Ureter (tissue), 1 donor: ENCODE results near the gene EN2. TPM values are rescaled to one million over a fixed set of nuclear protein-coding genes. Genes with fewer than 3 reads are reported as not detected.

ENCODE experiments used
- DNase-seq: peaks from one replicate; pipeline ENCODE4 v3.0.0-alpha.2; 2020; ENCODE audit warnings: low spot score
- total RNA-seq: library from RNA; stranded (reverse); gene quantifications from one replicate; pipeline ENCODE4 v1.2.4, GENCODE V29; 2023
- donor health status: DM: yes; HTN: yes; CAD: no.

EN2 gene
- total RNA-seq, 1 donor from 2014 or later = not detected

DNA sequence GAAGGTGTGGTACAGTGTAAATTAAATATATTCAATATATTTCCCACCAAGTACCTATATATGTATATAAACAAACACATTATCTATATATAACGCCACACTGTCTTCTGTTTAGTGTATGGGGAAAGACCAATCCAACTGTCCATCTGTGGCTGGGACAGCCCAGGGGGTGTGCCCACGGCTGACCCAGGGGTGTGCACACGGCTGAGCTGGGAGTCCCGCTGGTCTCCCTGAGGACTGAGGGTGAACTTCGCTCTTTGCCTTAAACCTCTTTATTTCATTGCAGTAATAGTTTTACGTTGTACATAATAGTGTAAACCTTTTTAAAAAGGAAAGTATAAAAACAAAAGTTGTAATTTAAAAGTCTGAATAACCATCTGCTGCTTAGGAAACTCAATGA, 6.3 kb downstream of the EN2 start:
- DNase-seq = no peak

DNA sequence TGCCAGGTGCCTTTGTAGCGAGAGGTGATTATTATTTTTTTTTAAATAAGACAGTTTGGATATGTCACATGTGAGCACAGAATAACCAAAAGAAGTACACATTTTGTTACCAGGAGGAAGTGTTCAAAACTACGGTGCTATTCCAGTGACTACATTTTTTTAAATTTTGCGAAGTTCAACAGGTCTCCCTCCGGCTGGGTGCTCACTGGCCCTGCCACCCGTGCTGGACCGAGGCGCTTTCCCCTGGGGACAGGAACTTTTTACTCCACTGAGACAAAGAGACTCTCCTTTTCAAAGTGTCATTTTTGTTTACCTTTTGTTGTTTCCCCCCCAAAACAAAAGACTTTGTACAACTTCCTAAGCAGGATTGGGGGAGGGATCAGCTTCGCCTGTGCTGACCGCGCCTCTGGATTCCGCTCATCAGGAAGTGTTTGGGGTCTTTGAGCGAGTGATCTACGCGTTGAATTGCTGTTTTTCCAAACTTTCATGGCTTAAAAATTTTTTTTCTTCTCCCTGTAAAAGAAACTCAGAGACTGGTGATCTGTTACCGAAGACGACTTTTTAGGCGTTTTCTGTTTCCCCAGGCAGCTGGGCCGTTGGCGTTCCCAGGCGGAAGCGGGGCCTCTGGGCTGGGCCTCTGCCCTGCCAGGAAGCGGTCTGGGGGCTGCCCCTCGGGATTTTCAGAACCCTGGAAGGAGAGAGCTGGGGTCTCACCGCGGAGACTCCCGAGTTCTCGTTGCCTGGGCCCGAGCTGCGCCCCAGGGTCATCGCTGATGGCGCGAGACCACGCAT, 7.2 kb downstream of the EN2 start:
- no peak for DNase-seq

DNA sequence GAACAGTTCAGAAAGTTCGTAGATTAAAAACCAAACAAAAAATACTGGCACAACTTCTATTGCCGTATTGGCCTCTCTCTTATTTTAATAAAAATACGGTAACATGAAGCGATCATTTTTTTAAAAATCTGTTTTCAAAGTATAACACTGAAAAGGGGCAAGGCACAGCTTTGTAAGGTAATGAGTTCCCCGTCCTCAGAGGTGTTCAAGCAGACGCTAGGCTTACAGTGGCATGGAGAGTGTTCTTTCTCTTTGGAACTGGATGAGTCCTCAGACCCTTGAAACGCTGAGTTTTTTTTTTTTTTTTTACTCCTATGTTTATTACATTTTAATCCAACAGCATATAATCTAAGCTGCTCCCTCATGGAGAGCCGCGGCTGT, 7.8 kb downstream of the EN2 start:
- DNase-seq = no peak

DNA sequence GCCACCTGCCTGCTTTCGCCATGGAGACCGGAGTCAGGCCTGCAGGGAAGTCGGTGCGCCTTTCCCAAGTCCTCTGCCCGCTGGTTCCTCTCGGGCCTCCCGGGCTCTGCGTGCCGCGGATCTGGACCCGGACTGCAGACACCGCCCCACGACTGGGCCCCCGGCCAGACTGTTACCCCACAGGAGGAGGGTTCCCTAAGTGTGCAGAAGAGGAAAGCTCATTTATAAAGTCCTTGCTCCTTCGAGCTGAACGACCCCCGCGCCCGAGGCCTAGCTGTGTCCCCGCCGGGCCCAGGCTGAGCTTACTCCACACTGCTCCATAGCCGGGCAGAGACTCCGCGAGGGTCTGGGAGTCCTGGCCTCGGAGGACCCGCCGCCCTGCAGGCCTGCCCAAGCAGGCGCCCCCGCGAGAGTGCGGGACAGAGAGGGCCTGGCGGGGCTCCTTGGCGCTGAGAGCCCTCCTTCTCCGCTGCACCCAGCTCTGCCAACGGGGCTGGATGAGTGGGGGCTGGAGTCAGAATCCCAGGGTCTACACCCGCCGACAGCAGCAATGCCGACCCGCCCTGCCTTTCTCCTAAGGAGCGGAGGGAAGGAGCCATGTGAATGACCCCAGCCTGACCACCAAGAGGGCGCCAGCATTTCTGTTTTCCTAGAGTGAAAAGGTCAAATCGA, 8.3 kb downstream of the EN2 start:
- DNase-seq = no peak

DNA sequence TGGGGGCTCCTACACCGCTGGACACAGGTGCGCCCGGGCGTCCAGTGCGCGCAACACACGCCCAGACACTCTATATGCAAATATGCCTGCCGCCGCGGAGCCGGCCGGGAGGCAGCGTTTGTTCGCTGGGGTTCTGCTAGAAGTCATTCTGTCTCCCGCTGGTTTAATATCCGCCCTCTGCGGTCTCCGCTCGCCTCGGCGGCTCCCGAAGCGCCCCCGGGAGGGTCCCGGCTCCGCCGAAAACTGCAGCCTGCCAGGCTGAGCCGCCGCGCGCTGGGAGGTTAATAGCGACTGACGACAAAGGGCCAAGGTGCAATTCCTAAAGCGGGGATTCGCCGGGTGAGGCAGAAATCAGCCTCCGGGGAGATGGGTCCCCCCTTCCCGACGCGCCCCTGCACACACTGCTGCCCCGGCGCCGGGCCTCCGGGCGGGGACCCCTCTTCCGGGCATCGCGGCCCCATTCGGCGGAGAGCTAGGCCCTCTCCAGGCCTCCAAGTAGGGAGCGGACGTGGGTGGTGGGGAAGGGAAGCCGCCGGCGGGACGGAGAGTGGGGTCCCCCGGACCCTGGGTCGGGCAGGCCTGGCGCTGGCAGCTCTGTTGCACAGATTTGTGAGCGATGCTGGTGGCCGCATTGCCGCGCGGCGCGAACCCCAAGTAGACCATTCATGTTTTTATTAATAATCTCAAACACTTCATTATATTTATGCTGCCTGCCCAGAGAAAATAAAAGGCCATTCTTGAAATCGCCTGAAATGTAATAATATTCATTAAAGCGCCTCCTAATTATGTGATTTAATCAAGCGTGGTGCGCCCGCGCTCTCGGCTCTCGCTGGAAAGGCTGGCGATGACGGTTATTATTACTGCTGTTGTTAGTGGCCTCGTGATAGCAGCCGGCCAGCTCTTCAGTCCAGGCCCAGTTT, 9.1 kb downstream of the EN2 start:
- DNase-seq = no peak

DNA sequence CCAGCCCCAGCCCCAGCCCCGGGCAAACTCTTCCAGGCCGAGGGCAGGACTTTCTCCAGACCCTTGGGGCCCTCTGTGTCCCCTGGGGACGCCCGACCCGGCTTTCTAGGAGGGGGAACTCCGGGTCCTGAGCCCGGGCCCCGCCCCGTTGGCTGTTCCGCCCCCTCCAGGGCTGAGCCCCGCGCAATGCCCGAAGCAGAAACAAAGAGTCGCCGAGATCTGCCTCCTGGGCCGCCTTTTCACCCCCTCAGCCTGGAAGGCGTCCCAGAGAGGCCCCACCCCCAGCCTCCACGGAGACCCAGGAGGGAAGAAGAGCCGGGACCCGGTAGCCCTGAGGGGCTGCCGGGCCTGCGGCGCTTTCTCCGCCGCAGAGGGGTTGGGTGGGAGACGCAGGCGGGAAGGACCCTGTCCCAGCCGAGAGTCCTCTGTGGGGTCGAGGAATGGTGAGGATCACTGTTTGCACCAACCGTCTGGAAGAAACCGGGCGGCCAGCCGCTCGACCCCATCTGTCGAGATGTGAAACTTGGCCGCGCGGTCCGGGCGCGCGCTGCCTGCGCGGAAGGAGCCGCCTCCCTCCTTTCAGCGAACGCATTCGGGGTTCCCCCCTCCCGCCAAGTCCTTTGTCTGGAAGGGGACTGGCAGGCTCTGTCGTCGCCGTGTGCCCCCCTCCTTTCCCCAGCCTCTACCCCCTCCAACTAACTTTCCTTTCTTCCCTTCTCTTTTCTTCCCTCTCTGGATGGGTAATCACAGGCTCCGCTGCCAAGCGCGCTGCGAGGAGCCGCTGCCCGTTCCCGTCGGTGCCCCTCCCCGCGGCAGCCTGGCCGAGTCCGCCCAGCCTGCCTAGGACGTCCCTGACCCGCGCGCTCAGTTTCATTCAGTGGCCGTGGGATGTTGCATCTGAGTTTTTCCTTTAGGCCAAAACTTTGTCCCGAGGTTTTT, 10.2 kb downstream of the EN2 start:
- no peak for DNase-seq

DNA sequence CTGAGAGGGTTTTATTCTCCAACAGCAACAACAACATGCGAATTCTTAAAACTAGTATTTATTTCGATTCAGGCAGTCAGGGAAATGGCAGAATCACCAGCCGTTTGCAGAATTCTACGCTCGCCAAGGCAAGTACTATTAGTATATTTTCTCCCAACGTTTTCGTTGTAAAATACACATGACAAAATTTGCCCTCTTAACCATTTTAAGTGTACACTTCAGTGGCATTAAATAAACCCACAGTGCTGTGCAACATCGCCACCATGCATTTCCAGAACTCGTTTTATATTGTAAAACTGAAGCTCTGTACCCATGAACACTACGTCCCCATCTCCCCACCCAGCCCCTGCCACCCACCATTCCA, 10.8 kb downstream of the EN2 start:
- no peak for DNase-seq

DNA sequence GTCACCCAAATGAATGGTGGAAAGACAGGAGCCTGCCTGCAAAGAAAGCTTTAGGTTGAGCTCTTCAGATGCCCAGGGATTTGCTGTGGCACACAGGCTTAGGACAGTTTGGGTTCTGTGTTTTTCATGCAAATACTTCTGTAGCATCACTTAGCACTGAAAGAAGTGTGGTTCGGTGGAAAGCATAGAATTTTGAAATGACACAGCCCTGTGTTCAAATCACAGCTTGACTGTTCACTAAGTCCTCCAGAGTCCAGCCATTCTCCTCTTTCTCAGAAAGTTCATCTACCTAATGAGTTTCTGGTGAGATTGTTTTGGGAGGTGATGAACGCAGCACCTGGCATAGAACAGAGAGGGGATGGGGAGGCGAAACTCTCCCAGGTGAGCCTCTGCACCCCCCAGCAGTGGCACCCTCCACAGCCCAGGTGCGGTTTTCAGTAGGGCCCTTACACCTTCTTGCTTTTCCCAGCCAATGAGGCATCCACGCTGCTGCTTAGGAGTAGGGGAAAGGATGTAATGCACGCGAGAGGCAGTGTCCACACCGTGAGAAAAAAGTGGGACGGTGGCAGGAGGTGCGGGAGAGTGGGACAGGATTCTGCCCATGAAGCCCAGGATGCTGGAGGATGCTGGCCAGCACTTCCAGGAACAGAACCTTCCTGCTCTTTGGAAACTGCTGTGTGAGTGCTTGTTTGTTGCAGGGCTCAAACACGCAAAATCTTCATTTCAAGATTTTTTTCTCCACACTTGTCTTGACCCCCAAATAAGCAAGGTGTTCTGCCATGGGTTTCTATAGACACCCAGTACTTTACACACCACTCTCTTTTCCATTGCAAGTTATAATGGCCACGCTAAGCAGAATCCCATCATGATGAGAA, 11.6 kb downstream of the EN2 start:
- no peak for DNase-seq

DNA sequence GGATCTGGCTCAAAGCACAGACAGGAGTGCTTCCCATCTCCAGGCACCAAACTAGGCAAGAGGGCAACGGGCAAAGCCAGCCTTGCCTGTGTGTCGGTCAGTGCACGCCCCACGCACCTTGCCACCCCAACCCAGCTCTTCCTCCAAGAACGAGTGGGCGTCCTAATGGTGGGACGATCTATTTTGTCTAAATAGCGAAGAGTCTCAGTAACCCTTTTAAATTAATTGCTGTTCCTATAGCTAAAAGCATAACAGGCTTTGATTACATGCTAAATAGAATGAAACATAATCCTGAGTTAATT, 12.2 kb downstream of the EN2 start:
- no peak for DNase-seq

DNA sequence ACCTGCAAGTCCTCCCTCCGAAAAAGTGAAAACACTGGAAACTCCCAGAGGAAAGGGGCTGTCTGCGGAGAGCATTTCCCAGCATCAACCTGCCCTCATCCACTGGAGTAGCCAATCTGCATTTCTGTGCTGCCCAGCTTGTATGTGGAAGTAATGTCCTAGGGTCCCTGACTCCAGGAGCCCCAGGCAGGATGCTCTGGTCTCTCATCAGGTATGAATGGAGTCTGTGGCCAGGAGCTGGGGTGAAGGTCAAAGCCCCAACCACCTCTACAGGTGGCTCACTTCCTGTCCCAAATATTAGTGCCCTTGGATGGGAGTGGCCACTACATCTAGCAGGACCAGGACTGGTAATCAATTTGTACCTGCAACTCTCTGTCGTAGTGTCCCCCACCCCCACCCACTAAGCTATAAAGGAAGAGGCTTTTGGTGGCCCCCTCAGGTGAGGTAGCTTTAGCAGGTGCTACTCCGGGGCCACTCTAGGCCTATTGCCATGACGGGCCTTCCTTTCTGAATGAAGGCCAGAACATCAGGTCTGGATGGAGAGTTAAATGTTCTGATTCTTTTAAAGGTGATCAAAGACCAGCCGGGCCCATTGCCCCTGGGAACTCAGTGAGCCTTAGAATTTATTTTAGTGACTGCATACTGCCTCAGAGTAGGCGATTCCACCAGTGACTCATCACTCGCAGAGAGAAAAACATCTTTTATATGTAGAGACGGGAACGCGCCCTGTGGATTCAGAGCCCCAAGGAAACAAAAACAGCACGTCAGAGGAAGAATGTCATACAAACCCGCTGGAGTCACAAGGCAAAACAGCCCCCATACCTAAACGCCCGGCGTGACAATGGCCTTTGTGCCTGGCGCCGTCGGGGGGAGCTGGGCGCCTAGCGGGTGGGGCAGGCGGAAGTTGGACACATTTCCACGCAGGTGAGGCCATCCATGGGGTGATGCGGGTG, 13.0 kb downstream of the EN2 start:
- DNase-seq = no peak

DNA sequence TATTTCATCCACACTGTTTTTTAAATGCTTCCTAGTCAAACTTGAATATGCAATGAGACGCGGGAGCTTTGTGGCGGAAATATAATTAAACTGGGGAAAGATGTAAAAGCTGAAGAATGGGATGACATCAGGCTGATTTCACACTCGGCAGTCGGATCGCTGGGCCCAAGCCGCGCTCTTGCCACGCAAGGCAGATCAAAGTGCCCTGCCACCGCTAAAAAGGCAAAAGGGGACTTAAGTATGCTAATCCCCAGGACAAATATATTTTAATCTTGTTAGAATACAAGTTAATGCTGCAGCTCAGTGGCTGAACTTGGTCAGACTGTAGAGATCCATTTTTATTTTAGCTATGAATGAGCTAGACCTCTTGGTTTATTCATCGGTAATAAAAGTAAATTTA, 13.8 kb downstream of the EN2 start:
- DNase-seq = no peak

DNA sequence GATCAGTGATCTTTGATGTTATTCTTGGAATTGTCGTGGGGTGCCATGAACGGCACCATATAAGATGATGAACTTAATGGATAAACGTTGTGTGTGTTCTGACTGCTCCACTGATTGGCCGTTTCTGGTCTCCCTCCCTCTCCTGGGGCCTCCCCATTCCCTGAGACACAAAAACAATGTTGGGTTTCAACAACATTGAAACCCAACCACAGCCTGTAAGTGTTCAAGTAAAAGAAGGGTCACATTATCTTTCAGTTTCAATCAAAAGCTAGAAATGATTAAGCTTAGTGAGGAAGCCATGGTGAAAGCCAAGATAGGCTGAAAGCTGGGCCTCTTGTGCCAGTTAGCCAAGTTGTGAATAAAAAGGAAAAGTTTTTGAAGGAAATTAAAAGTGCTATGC, 19.5 kb downstream of the EN2 start:
- DNase-seq = no peak

DNA sequence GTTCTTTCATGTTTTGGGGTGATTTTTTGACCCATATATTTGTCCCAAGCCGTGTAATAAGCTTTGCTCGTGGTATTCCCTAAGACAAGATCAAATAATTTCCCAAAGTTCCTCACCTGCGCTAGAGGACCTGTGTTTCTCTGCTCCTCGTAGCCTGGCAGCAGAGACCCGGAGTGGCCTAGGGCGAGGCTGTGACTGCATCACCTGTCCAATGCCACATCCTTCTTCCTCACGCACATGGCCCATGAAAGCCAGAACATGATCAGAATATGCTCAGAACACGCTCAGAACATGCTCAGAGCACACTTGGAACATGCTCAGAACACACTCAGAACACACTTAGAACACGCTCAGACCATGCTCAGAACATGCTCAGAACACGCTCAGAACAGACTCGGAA, 23.8 kb downstream of the EN2 start:
- DNase-seq = no peak

DNA sequence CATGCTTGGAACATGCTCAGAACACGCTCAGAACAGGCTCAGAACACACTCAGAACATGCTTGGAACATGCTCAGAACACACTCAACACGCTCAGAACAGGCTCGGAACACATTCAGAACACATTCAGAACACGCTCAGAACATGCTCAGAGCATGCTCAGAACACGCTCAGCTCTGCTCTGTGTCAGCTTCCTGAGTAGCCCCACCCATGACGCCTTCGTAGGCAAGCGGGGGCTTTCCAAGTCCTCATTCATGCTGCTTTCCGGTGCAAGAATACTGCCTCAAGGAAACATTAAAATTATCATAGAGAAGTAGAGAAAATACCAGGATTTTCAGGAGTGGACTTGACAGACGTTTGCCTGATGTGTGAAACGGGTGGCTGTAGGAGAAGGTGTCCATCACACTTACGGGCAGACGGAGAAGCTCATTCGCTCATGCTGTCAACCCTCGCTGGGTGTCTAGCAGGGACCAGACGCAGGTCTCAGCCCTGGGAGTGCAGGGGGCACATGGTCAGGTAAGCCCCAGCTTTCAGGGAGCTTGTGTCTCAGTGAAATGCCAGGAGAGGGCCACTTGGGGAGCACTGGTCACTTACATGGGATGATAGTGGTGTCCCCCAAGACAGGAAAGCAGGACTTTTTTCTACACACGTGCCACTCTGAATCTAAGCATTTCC, 24.7 kb downstream of the EN2 start:
- no peak for DNase-seq

DNA sequence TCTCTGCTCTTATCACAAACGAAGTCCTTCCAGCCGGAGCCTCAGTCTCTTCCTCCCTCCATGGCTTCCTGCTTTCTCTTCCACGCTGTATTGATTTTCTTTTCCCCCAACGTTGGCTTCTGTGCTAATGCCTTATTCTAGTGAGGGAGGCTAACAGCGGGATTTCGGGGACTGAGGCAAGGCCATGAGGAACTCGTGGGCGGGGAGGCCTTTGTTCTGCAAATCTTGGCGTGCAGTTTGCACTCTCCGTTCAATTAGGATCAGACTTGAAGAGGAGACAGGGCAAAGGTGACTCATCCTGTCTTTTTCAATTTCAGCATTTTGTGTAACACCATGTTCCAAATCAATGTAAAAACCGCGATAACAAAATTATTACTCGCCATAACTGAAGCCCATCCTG, 25.3 kb downstream of the EN2 start:
- no peak for DNase-seq

DNA sequence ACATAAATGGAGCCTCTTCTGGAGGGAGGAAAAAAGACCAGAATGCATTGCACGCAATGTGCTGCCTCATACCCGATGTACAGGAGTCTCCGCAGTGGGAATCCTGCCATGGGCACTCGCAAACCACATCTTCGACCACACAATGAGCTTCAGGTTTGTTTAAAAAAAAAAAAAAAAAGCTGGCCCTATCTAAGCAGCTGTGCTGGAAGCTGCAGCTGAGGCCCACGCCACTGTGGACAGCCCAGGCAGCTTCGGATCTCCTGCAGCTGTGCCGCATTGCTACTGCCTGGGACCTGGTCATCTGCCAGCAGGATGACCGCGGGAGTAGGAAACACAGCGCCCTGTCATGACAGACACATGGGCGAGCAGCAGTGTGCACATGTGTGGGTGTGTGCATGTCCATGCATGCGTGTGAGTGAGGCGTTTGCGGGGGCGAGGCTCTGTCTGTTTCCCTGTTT, 26.0 kb downstream of the EN2 start:
- no peak for DNase-seq

DNA sequence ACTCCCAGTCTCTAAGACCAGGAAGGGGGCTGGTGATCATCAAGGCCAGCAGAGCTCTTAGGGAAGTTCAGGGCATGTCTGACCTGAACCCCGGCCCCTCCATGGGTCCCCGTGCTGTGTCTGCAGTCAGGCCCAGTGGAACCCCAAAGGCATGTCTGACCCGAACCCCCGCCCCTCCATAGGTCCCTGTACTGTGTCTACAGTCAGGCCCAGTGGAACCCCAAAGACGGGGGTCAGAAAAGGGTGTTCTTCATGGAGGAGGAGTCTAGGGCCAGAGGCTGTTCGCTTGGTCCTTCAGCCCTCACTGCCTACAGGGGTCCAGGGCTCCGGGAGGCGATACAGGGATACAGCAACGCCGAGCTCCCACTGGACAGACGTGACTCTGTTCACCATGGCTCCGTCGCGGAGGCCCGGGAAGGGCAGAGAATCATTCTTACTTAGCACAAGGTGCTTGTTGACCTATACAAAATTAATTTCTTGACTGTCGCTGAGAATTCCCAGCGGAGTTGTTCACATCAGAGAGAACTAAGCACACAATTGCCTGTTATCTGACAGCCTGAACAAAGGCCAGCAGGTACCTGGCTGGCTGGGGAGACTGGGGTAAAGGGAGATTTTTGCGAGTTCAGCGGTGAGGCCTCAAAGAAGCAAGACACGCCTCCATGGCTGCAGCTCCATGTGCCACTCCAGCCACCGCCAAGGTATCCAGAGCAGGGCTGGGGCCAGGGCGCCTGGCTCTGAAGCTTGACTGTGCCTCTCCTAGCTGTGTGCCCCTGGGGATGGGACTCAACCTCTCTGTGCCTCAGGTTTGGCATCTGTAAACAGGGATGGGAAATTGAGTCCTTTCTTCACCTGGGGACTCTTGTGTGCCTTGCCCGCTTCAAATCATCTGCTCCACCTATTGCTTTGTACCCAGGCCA, 26.8 kb downstream of the EN2 start:
- no peak for DNase-seq
